GM06990 (cell line): ENCODE results near the gene LTBP4.
"Not testable (repeated sequence)": the region's sequence is repeated elsewhere in the genome, so short reads cannot be mapped to it uniquely, and the experiment has no call there.

Experiments used
- DNase-seq: peaks from one replicate; pipeline ENCODE4 v3.0.0-alpha.2; 2011; ENCODE audit not compliant: insufficient read length; ENCODE audit errors: extremely low read depth
- H3K27me3 ChIP-seq: replicated peaks from 2 replicates; pipeline ENCODE4 v1.6.0; 2011; ENCODE audit warnings: low read length; ENCODE audit not compliant: control insufficient read depth, insufficient read depth
- H3K36me3 ChIP-seq: 2 replicates; pipeline ENCODE4 v1.5.1; 2011; ENCODE audit warnings: low read length; ENCODE audit not compliant: control insufficient read depth, insufficient read depth
- H3K4me3 ChIP-seq: replicated peaks from 2 replicates; pipeline ENCODE4 v1.5.1; 2011; ENCODE audit warnings: low read depth, mild to moderate bottlenecking, control low read depth, low read length
- TF ChIP-seq, protein P1 (sequence below): IDR thresholded peaks from 2 replicates; pipeline ENCODE4 v1.5.1; 2011; ENCODE audit warnings: low read length, control low read depth, mild to moderate bottlenecking, inconsistent platforms; ENCODE audit not compliant: insufficient read depth, poor library complexity, severe bottlenecking

The LTBP4 gene

DNA sequence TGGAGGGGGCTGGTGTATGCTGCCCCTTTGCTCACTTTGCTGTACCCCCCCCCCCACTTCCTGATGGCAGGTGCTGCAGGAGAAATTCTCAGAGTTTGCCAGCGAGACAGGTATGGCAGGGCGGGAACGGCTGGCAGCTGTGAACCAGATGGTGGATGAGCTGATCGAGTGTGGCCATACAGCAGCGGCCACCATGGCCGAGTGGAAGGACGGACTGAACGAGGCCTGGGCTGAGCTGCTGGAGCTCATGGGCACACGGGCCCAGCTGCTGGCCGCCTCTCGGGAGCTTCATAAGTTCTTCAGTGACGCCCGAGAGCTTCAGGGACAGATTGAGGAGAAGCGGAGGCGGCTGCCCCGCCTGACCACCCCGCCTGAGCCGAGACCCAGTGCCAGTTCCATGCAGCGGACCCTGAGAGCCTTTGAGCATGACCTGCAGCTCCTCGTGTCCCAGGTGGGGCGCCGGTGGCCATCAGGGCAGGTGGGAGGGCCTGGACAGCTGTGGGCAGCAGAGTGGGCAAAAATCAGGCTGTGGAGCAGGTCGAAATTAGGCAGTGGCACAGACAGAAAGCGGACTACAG is 44.1 kb upstream of the LTBP4 start:
- DNase-seq = no peak
- Histone ChIP-seq H3K27me3 (no peaks in the 10 kb centered on the region; the same call in 1 of the 2 replicates), H3K4me3 (no peak overlapping the region), H3K36me3 (no peaks in the 10 kb centered on the region)
- TF ChIP-seq, protein P1, sequence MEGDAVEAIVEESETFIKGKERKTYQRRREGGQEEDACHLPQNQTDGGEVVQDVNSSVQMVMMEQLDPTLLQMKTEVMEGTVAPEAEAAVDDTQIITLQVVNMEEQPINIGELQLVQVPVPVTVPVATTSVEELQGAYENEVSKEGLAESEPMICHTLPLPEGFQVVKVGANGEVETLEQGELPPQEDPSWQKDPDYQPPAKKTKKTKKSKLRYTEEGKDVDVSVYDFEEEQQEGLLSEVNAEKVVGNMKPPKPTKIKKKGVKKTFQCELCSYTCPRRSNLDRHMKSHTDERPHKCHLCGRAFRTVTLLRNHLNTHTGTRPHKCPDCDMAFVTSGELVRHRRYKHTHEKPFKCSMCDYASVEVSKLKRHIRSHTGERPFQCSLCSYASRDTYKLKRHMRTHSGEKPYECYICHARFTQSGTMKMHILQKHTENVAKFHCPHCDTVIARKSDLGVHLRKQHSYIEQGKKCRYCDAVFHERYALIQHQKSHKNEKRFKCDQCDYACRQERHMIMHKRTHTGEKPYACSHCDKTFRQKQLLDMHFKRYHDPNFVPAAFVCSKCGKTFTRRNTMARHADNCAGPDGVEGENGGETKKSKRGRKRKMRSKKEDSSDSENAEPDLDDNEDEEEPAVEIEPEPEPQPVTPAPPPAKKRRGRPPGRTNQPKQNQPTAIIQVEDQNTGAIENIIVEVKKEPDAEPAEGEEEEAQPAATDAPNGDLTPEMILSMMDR = no peak

DNA sequence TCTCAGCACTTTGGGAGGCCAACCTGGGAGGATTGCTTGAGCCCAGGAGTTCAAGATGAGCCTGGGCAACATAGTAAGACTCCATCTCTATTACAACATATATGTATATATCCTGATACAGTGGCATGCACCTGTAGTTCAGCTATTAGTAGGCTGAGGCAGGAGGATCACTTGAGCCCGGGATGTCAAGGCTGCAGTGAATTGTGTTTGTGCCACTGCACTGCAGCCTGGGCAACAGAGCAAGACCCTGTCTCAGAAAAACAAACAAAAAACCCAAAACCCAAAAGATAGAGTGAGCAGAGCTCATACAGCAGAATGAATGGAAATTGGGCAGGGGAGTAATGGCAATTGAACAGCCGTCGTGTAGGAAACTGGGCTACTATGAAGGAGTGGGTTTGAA is 41.8 kb upstream of the LTBP4 start:
- Histone ChIP-seq H3K36me3 (no peaks in the 10 kb centered on the region), H3K27me3 (no peaks in the 10 kb centered on the region; the same call in 1 of the 2 replicates), H3K4me3 (no peak overlapping the region)
- no peak for DNase-seq
- TF ChIP-seq, protein P1 = no peak

DNA sequence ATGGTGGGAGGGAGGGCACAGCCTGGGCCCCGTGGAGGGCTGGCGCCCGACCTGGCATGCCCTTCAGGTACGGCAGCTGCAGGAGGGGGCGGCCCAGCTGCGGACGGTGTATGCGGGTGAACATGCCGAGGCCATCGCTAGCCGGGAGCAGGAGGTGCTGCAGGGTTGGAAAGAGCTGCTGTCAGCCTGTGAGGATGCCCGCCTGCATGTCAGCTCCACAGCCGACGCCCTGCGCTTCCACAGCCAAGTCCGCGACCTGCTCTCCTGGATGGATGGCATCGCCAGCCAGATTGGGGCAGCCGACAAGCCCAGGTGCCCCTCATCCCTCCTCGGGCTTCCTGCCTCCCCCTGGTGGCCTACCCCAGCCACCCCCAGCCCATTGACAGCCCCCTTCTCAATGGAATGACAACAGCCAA is 41.1 kb upstream of the LTBP4 start:
- H3K27me3 ChIP-seq = no peaks in the 10 kb centered on the region; the same call in 1 of the 2 replicates
- TF ChIP-seq, protein P1 = no peak
- H3K4me3 ChIP-seq = no peak overlapping the region
- DNase-seq = no peak
- H3K36me3 ChIP-seq = no peaks in the 10 kb centered on the region

DNA sequence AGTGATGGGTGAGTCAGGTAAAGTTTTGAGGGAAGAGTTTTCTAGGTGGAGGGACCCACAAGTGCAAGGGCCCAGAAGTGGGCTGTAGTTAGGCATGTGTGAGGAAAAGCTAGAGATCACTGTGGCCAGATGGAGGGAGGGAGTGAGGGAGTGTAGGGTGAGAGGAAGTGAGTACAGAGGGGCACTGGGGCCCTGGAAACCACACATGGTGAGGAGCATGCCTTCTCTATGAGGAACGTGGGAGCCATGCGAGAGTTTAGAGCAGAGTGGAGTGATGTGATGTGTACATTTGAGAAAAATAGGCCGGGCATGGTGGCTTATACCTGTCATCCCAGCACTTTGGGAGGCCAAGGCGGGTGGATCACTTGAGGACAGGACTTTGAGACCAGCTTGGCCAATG is 39.2 kb upstream of the LTBP4 start:
- TF ChIP-seq, protein P1 = no peak

DNA sequence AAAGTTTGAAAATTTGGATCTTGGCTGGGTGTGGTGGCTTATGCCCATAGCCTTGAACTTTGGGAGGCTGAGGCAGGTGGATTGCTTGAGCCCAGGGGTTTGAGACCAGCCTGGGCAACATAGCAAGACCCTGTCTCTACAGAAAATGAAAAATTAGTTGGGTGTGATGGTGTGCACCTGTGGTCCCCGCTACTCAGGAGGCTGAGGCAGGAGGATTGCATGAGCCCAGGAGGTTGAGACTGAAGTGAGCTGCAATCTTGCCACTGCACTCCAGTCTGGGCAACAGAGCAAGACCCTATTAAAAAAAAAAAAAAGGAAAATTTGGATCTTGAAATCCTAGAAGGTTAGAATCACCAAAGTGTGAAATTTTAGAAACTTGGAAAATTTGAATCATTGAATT is 36.6 kb upstream of the LTBP4 start:
- H3K27me3 ChIP-seq, DNase-seq, H3K4me3 ChIP-seq, H3K36me3 ChIP-seq: not testable (repeated sequence)

More for the DNA sequence above, 39.2 kb upstream of the LTBP4 start:
- Histone ChIP-seq H3K4me3 (no peak overlapping the region), H3K36me3 (no peaks in the 10 kb centered on the region), H3K27me3 (no peaks in the 10 kb centered on the region; the same call in none of the 2 replicates)
- DNase-seq = no peak

DNA sequence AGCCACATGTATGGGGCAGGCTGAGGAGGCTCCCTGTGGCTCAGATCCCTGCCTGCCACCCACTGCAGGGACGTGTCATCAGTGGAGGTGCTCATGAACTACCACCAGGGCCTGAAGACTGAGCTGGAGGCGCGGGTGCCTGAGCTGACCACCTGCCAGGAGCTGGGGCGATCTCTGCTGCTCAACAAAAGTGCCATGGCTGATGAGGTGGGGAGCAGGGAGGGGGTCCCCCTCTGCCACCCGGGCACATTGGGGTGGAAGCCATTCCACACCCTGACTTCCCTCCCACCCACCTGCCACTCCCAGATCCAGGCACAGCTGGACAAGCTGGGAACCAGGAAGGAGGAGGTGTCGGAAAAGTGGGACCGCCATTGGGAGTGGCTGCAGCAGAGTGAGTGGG is 35.8 kb upstream of the LTBP4 start:
- H3K4me3 ChIP-seq = no peak overlapping the region
- H3K27me3 ChIP-seq = no peaks in the 10 kb centered on the region; the same call in 1 of the 2 replicates
- H3K36me3 ChIP-seq = no peaks in the 10 kb centered on the region
- TF ChIP-seq, protein P1 = no peak
- no peak for DNase-seq
